HEK293 (cell line): Measurements from ENCODE around the gene VAV3.

Experiments used
- OVOL3 ChIP-seq: fragments of 450-650 bp; formaldehyde crosslinking; IDR thresholded peaks from 2 replicates; pipeline ENCODE4 v1.5.1; 2016; ENCODE audit warnings: missing biosample characterization, missing genetic modification characterization
- YY1 ChIP-seq: fragments of 450-650 bp; formaldehyde crosslinking; IDR thresholded peaks from 2 replicates; pipeline ENCODE4 v1.5.1; 2018; ENCODE audit warnings: missing biosample characterization, missing genetic modification characterization
- ZNF10 ChIP-seq: fragments of 450-650 bp; formaldehyde crosslinking; IDR thresholded peaks from 2 replicates; pipeline ENCODE4 v1.5.1; 2017; ENCODE audit warnings: missing biosample characterization, missing genetic modification characterization
- ZNF302 ChIP-seq: fragments of 450-650 bp; formaldehyde crosslinking; IDR thresholded peaks from 2 replicates; pipeline ENCODE4 v1.5.1; 2016; ENCODE audit warnings: missing biosample characterization, missing genetic modification characterization, low read depth
- ZNF549 ChIP-seq: fragments of 450-650 bp; IDR thresholded peaks from 2 replicates; pipeline ENCODE4 v1.5.1; 2018; ENCODE audit warnings: missing biosample characterization, missing genetic modification characterization, mild to moderate bottlenecking, inconsistent platforms, moderate library complexity
- TF ChIP-seq, protein P1 (sequence below): fragments of 450-650 bp; formaldehyde crosslinking; IDR thresholded peaks from 2 replicates; pipeline ENCODE4 v1.5.1; 2016; ENCODE audit warnings: missing biosample characterization, missing genetic modification characterization
- TF ChIP-seq, protein P2 (sequence below): fragments of 450-650 bp; formaldehyde crosslinking; IDR thresholded peaks from 2 replicates; pipeline ENCODE4 v1.5.1; 2016; ENCODE audit warnings: missing biosample characterization, missing genetic modification characterization

DNA sequence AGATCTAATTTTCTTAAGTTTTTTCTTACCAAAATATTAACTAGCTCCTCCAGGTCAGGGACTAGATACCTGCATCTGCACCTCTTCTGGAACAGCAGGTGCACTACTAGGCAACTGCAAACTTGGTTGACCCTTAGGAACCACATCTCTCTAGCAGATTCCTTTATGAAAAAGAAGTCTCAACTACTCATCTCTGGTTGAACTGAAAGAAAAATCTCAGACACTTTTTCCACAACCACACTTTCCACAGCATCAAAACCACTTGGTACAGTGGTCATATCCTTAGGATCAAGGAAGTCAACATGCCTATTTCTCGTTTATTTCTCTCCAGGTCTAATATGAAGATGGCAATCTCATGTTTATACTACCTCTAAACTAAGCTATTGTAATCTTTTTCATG, 52.3 kb downstream of the VAV3 start:
- TF ChIP-seq YY1 (tag by site-specific recombination): no peak
- TF ChIP-seq ZNF302 (tag by site-specific recombination): no peak
- no peak for TF ChIP-seq OVOL3 (tag by site-specific recombination)
- TF ChIP-seq, protein P1, sequence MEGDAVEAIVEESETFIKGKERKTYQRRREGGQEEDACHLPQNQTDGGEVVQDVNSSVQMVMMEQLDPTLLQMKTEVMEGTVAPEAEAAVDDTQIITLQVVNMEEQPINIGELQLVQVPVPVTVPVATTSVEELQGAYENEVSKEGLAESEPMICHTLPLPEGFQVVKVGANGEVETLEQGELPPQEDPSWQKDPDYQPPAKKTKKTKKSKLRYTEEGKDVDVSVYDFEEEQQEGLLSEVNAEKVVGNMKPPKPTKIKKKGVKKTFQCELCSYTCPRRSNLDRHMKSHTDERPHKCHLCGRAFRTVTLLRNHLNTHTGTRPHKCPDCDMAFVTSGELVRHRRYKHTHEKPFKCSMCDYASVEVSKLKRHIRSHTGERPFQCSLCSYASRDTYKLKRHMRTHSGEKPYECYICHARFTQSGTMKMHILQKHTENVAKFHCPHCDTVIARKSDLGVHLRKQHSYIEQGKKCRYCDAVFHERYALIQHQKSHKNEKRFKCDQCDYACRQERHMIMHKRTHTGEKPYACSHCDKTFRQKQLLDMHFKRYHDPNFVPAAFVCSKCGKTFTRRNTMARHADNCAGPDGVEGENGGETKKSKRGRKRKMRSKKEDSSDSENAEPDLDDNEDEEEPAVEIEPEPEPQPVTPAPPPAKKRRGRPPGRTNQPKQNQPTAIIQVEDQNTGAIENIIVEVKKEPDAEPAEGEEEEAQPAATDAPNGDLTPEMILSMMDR: no peak
- no peak for TF ChIP-seq ZNF549 (tag by site-specific recombination)
- TF ChIP-seq ZNF10 (tag by site-specific recombination): no peak
- TF ChIP-seq, protein P2, sequence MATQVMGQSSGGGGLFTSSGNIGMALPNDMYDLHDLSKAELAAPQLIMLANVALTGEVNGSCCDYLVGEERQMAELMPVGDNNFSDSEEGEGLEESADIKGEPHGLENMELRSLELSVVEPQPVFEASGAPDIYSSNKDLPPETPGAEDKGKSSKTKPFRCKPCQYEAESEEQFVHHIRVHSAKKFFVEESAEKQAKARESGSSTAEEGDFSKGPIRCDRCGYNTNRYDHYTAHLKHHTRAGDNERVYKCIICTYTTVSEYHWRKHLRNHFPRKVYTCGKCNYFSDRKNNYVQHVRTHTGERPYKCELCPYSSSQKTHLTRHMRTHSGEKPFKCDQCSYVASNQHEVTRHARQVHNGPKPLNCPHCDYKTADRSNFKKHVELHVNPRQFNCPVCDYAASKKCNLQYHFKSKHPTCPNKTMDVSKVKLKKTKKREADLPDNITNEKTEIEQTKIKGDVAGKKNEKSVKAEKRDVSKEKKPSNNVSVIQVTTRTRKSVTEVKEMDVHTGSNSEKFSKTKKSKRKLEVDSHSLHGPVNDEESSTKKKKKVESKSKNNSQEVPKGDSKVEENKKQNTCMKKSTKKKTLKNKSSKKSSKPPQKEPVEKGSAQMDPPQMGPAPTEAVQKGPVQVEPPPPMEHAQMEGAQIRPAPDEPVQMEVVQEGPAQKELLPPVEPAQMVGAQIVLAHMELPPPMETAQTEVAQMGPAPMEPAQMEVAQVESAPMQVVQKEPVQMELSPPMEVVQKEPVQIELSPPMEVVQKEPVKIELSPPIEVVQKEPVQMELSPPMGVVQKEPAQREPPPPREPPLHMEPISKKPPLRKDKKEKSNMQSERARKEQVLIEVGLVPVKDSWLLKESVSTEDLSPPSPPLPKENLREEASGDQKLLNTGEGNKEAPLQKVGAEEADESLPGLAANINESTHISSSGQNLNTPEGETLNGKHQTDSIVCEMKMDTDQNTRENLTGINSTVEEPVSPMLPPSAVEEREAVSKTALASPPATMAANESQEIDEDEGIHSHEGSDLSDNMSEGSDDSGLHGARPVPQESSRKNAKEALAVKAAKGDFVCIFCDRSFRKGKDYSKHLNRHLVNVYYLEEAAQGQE: no peak
